A673 (cell line): ENCODE results near the gene CNTN1. TPM values are rescaled to one million over a fixed set of nuclear protein-coding genes. Genes with fewer than 3 reads are reported as not detected.

ENCODE experiments used
- BruUV-seq: library from RNA; stranded (reverse); fragments of 400-500 nt; replicated peaks from 2 replicates; lab custom pipeline; 2021; lab: Mats Ljungman, UMichigan
- CTCF ChIA-PET: fragments of 300-600 bp; sonication (Branson Sonifier 250); formaldehyde crosslinking; loops from one replicate; lab custom pipeline; 2022; ENCODE audit warnings: antibody characterized with exemption; lab: Charles Lee
- POLR2A ChIA-PET: fragments of 300-600 bp; sonication (Branson Sonifier 250); formaldehyde crosslinking; loops from one replicate; lab custom pipeline; 2022; ENCODE audit warnings: antibody characterized with exemption; ENCODE audit not compliant: low non-redundant PET; lab: Charles Lee
- DNase-seq: peaks from one replicate; pipeline ENCODE4 v3.0.0-alpha.2; 2015; ENCODE audit warnings: low spot score
- H3K27ac ChIP-seq: fragments of 200-600 bp; sonication (generic); 2 replicates; pipeline ENCODE4 v1.5.1; 2016; ENCODE audit warnings: mixed run types, low read depth, mild to moderate bottlenecking, mixed read lengths, antibody characterized with exemption, low read length; ENCODE audit not compliant: poor library complexity, severe bottlenecking
- H3K27me3 ChIP-seq: fragments of 200-600 bp; sonication (generic); replicated peaks from 2 replicates; pipeline ENCODE4 v1.6.1; 2017; ENCODE audit warnings: mixed run types, low read depth, mild to moderate bottlenecking, mixed read lengths, antibody characterized with exemption, low read length; ENCODE audit not compliant: insufficient read depth, poor library complexity
- H3K36me3 ChIP-seq: fragments of 200-600 bp; sonication (generic); 2 replicates; pipeline ENCODE4 v1.6.1; 2016; ENCODE audit warnings: mixed run types, mild to moderate bottlenecking, mixed read lengths, antibody characterized with exemption, low read length; ENCODE audit not compliant: insufficient read depth, poor library complexity, severe bottlenecking
- H3K4me1 ChIP-seq: fragments of 200-600 bp; sonication (generic); 2 replicates; pipeline ENCODE4 v1.6.1; 2017; ENCODE audit warnings: mixed run types, mild to moderate bottlenecking, mixed read lengths, antibody characterized with exemption, low read length; ENCODE audit not compliant: insufficient read depth, poor library complexity, severe bottlenecking
- H3K4me3 ChIP-seq: fragments of 200-600 bp; sonication (generic); 2 replicates; pipeline ENCODE4 v1.5.1; 2016; ENCODE audit warnings: low read depth, mixed run types, mild to moderate bottlenecking, mixed read lengths, low read length; ENCODE audit not compliant: poor library complexity, severe bottlenecking
- H3K9me3 ChIP-seq: fragments of 200-600 bp; sonication (generic); 2 replicates; pipeline ENCODE4 v1.6.1; 2016; ENCODE audit warnings: mixed run types, low read depth, mild to moderate bottlenecking, mixed read lengths, antibody characterized with exemption, low read length; ENCODE audit not compliant: poor library complexity, severe bottlenecking
- CTCF ChIP-seq: fragments of 300-800, 200-600 bp; sonication (generic); conservative IDR thresholded peaks from 2 replicates; pipeline ENCODE4 v1.5.1; 2017; ENCODE audit warnings: low read depth, mild to moderate bottlenecking, antibody characterized with exemption, low read length, moderate library complexity, mixed read lengths
- EZH2 ChIP-seq: fragments of 200-600 bp; sonication (generic); IDR thresholded peaks from 2 replicates; pipeline ENCODE4 v1.6.1; 2017; ENCODE audit warnings: borderline replicate concordance, low read depth, mild to moderate bottlenecking, mixed read lengths, antibody characterized with exemption, low read length; ENCODE audit not compliant: poor library complexity, severe bottlenecking
- intact Hi-C: fragments of 100-400 bp; cut with micrococcal nuclease; formaldehyde crosslinking; loops from one replicate; pipeline ENCODE4 v1.10.0; 2022; ENCODE audit not compliant: unreplicated experiment
- total RNA-seq: library from RNA; stranded (reverse); gene quantifications from 2 replicates; pipeline ENCODE4 v1.2.3, GENCODE V29; 2021

CNTN1 gene
- total RNA-seq, 1 experiment from 2014 or later = 0.90 TPM

- Histone ChIP-seq H3K9me3 (no peaks in the 10 kb centered on the region), H3K27ac (no peak overlapping the region), H3K4me1 (no peaks in the 10 kb centered on the region), H3K27me3 (no peaks in the 10 kb centered on the region), H3K36me3 (no peaks in the 10 kb centered on the region), H3K4me3 (no peak overlapping the region)
- TF ChIP-seq EZH2 = no peak
- TF ChIP-seq CTCF = no peak
- DNase-seq = no peak
- ChIA-PET POLR2A (no interaction called here), CTCF (interaction anchor here (0.6 kb wide), 1 partner anchor 13 kb away, joined by 3 read pairs; no protein-coding TSS in a partner anchor)
- intact Hi-C loops = no loop called here
- no TSS peak for BruUV-seq
These were observed 399.9 kb downstream of the CNTN1 start for GRCh38 chr12:41092115-41092514.

- DNase-seq = no peak
- no TSS peak for BruUV-seq
- Histone ChIP-seq H3K27ac (no peak overlapping the region), H3K9me3 (no peaks in the 10 kb centered on the region), H3K4me1 (no peaks in the 10 kb centered on the region), H3K27me3 (no peaks in the 10 kb centered on the region), H3K36me3 (no peaks in the 10 kb centered on the region), H3K4me3 (no peak overlapping the region)
- ChIA-PET POLR2A (no interaction called here), CTCF (no interaction called here)
- TF ChIP-seq CTCF (no peak), EZH2 (no peak)
- intact Hi-C loops = no loop called here
These were observed 404.6 kb downstream of the CNTN1 start for GRCh38 chr12:41096797-41097196.

- Histone ChIP-seq H3K4me1 (no peaks in the 10 kb centered on the region), H3K9me3 (no peaks in the 10 kb centered on the region), H3K27ac (no peak overlapping the region), H3K4me3 (no peak overlapping the region), H3K27me3 (no peaks in the 10 kb centered on the region), H3K36me3 (no peaks in the 10 kb centered on the region)
- ChIA-PET CTCF (no interaction called here), POLR2A (no interaction called here)
- no TSS peak for BruUV-seq
- TF ChIP-seq CTCF = no peak
- TF ChIP-seq EZH2 = no peak
- no peak for DNase-seq
- intact Hi-C loops = no loop called here
These were observed 408.3 kb downstream of the CNTN1 start for GRCh38 chr12:41100572-41100971.
